ENCODE measurements around the gene CNGB1.

GRCh38 chr16:57852189-57852588, 118.7 kb downstream of the CNGB1 start:
- no peak for TF ChIP-seq EZH2 (IDR thresholded peaks at IDR 0.05; ENCODE audit: borderline replicate concordance)
- no peak for TF ChIP-seq CTCF (IDR thresholded peaks at IDR 0.05; ENCODE audit: poor library complexity)
